Keratinocyte (primary cell): ENCODE measurements around the gene ARIH1.

ENCODE experiments used
- EZH2 ChIP-seq: IDR thresholded peaks from one replicate; pipeline ENCODE4 v1.6.1; 2012; ENCODE audit warnings: inconsistent platforms, mild to moderate bottlenecking, low read length, moderate library complexity
- TF ChIP-seq, protein P1 (sequence below), 3 experiments: IDR thresholded peaks in 1 of 3; conservative IDR thresholded peaks in 1 of 3; optimal IDR thresholded peaks in 1 of 3; 2 replicates in 2 of 3; 3 replicates in 1 of 3; pipeline versions ENCODE3 to v1.5.1; 2011; ENCODE audit warnings: low read length in 3 of 3, mild to moderate bottlenecking in 3 of 3, moderate library complexity in 2 of 3, control low read depth in 1 of 3, inconsistent platforms in 1 of 3; ENCODE audit not compliant: insufficient read depth in 2 of 3; ENCODE audit errors: extremely low read depth in 1 of 3

GRCh38 chr15:72489943-72490554 is 15.9 kb downstream of the ARIH1 start:
- TF ChIP-seq, protein P1, sequence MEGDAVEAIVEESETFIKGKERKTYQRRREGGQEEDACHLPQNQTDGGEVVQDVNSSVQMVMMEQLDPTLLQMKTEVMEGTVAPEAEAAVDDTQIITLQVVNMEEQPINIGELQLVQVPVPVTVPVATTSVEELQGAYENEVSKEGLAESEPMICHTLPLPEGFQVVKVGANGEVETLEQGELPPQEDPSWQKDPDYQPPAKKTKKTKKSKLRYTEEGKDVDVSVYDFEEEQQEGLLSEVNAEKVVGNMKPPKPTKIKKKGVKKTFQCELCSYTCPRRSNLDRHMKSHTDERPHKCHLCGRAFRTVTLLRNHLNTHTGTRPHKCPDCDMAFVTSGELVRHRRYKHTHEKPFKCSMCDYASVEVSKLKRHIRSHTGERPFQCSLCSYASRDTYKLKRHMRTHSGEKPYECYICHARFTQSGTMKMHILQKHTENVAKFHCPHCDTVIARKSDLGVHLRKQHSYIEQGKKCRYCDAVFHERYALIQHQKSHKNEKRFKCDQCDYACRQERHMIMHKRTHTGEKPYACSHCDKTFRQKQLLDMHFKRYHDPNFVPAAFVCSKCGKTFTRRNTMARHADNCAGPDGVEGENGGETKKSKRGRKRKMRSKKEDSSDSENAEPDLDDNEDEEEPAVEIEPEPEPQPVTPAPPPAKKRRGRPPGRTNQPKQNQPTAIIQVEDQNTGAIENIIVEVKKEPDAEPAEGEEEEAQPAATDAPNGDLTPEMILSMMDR (optimal IDR thresholded peaks at IDR 0.05 in 1 of 3, IDR thresholded peaks at IDR 0.05 in 1 of 3, conservative IDR thresholded peaks at IDR 0.05 in 1 of 3; ENCODE audit: extremely low read depth in 1 of 3, insufficient read depth in 2 of 3, low read length in 3 of 3), result no peak
- no peak for TF ChIP-seq EZH2
